T-helper 17 cell (primary cell): ENCODE measurements around the gene ZBTB17. TPM values are rescaled to one million over a fixed set of nuclear protein-coding genes. Genes with fewer than 3 reads are reported as not detected.

ENCODE experiments used
- ATAC-seq: fragments of 150-1000 bp; cut with Tn5 transposase; 2 replicates; pipeline ENCODE4 v1.10.0; 2021; ENCODE audit warnings: mild to moderate bottlenecking, moderate library complexity
- DNase-seq, 3 donors: peaks; one replicate each; pipeline versions ENCODE4 v3.0.0 to v3.0.0-alpha.2; 2020 to 2021
- H3K9me3 ChIP-seq: one replicate; pipeline ENCODE4 v1.7.0; 2013; ENCODE audit warnings: low read length, mild to moderate bottlenecking; ENCODE audit not compliant: control insufficient read depth, poor library complexity, severe bottlenecking
- H3K27ac Mint-ChIP-seq: one replicate; pipeline ENCODE4 v1.8.0; 2022; ENCODE audit warnings: mild to moderate bottlenecking, moderate library complexity, mixed read lengths
- H3K27me3 Mint-ChIP-seq: one replicate; pipeline ENCODE4 v1.8.0; 2022; ENCODE audit warnings: mixed read lengths
- H3K36me3 Mint-ChIP-seq: one replicate; pipeline ENCODE4 v1.8.0; 2022; ENCODE audit warnings: low read depth, mixed read lengths
- H3K4me1 Mint-ChIP-seq: one replicate; pipeline ENCODE4 v1.8.0; 2022; ENCODE audit warnings: mild to moderate bottlenecking, mixed read lengths
- H3K4me3 Mint-ChIP-seq: one replicate; pipeline ENCODE4 v1.8.0; 2022; ENCODE audit warnings: mild to moderate bottlenecking, moderate library complexity, mixed read lengths
- total RNA-seq, 4 donors: library from RNA in 2 of 4; stranded (reverse) in 2 of 4; gene quantifications; one replicate each; pipeline ENCODE4 v1.2.3 and lab custom pipeline; 2022 to 2026

The ZBTB17 gene
- total RNA-seq, 2 donors from 2014 or later: 71.7 to 99.0 TPM

- Mint-ChIP-seq H3K4me1 (peaks cover 10% of the 10 kb centered on the region), H3K36me3 (peaks cover 6% of the 10 kb centered on the region), H3K27ac (no peak overlapping the region), H3K27me3 (no peaks in the 10 kb centered on the region), H3K4me3 (no peak overlapping the region)
- ATAC-seq (no peak), DNase-seq (no peak)
- H3K9me3 ChIP-seq: no peaks in the 10 kb centered on the region
These were observed 33.1 kb downstream of the ZBTB17 start for GRCh38 chr1:15942661-15943327.

DNA sequence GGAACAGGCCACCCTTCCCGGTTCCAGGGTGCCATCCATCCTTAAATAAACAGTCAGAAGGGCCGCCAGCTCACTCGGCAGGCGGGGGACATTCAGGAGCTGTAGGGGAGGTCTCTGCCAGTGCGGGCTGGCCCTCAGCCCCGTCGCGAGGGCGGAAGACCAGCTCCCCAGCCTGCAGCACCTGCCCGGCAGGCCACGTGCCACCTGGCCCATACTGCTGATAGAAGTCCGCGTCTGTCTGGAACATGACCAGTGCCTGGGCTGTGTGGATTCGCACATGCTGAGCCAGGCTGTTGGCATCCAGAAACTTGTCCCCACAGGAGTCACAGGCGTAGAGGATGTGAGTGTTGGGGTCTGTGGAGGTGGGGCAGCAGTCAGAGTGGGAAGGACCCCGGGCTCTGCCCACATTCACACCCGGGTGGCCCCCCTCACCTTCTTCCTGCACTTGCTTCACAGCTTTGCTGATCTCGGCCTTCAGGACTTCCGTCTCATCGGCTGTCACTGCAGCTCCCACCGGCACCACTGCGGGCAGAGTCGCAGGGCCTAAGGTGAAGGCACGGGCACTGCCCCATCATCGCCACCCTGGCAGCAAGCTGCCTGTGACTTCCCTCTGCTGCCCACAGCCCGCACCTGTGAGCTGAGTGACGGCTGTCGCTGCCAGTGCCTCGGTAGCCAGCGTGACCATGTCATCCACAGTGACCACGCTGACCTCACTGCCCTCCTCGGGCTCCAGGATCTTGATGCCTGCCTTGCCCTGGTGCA, 33.8 kb downstream of the ZBTB17 start:
- H3K27ac Mint-ChIP-seq: no peak overlapping the region

DNA sequence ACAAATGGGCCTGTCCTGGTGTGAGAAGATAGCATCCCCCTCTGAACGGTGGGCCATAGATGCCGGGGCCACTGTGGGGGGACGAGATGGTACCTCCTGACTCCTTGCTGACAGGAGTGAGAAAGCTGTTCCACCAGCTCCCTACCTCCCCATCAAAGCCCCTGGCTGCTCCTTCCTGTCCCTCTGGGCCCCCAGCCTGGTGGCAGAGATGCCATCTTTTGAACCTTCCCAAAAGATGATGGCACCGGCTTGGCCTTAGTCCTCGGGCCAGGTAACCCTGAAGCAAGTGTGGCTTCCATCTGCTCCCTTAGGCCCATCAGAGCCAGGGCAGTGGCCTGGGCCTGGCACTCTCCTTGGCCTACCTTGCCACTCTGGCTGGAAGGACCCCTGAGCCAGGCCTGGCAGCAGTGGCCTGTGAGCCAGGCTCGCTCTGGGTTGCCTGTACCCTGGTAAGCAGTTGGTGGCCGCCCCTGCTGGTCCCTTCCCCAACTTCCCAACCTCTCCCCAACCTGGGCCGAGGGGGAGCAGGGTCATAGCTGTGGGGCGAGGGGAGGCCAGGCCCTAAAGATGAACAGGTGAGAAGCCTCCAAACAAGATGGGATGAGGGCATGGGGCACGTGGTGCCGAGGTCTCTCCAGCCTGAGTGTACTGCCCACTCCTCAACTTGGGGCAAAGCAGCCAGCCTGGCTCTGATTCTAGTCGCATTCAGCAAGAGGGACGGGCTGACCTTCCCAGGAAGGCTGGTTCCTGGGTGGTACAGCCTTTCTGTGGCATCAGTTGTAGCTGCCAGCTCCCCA, 34.7 kb downstream of the ZBTB17 start:
- peaks cover 5% of the 10 kb centered on the region for H3K36me3 Mint-ChIP-seq
- no peak overlapping the region for H3K4me3 Mint-ChIP-seq
- DNase-seq (no peak), ATAC-seq (no peak)
- H3K27me3 Mint-ChIP-seq: no peaks in the 10 kb centered on the region
- no peaks in the 10 kb centered on the region for H3K9me3 ChIP-seq
- H3K27ac Mint-ChIP-seq: no peak overlapping the region
- peaks cover 7% of the 10 kb centered on the region for H3K4me1 Mint-ChIP-seq

More for the DNA sequence above, 33.8 kb downstream of the ZBTB17 start:
- H3K4me3 Mint-ChIP-seq: no peak overlapping the region
- peaks cover 5% of the 10 kb centered on the region for H3K36me3 Mint-ChIP-seq
- no peaks in the 10 kb centered on the region for H3K27me3 Mint-ChIP-seq
- peaks cover 11% of the 10 kb centered on the region for H3K4me1 Mint-ChIP-seq
- H3K9me3 ChIP-seq: no peaks in the 10 kb centered on the region
- ATAC-seq (no peak), DNase-seq (no peak)

DNA sequence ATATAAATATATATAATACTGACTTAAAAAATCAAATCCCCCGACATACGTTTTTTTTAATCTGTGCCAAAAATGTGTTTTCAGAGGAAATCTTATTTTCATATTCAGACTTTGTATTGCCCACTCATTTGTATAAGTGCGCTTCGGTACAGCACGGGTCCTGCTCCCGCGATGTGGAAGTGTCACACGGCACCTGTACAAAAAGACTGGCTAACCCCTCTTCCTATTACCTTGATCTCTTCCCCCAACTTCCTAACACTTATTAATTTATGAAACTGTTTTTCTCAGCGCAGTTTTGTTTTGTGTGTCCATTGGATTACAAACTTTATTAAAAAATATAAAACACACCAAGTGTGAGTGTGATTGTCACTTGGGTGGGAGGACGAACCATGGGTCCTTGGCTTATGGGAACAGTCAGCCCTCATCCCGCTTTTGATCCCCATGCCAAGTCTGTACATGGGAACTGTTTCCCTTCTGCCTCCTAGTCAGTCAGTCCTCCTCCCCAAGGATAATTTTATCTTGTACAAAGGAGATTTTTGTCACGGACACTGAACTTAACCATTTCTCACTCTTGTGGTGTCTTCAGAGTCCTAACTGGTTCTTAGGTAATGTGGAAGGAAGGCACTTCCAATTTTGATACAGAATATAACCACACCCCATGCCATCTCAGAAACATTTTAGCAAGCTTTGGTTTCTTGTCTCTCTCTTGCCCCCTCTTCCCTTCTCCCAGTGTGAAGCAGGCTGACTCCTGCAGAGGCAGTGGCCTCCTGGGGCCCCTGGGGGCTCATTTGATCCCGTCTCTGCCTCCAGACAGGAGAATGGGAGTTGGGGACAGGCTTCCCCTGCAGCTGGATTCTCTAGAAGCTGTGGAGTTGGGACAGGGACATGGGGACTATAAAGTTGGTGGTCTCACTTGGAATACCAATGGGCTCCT, 35.5 kb downstream of the ZBTB17 start:
- Mint-ChIP-seq H3K36me3 (peaks cover 5% of the 10 kb centered on the region), H3K27me3 (no peaks in the 10 kb centered on the region), H3K4me1 (peaks cover 8% of the 10 kb centered on the region), H3K4me3 (no peak overlapping the region), H3K27ac (peak overlapping the region; percentile 67)
- DNase-seq (no peak), ATAC-seq (no peak)
- no peaks in the 10 kb centered on the region for H3K9me3 ChIP-seq

GRCh38 chr1:15939181-15940109, 36.5 kb downstream of the ZBTB17 start:
- no peaks in the 10 kb centered on the region for H3K9me3 ChIP-seq
- Mint-ChIP-seq H3K36me3 (peaks cover 5% of the 10 kb centered on the region), H3K4me1 (peaks cover 8% of the 10 kb centered on the region)

DNA sequence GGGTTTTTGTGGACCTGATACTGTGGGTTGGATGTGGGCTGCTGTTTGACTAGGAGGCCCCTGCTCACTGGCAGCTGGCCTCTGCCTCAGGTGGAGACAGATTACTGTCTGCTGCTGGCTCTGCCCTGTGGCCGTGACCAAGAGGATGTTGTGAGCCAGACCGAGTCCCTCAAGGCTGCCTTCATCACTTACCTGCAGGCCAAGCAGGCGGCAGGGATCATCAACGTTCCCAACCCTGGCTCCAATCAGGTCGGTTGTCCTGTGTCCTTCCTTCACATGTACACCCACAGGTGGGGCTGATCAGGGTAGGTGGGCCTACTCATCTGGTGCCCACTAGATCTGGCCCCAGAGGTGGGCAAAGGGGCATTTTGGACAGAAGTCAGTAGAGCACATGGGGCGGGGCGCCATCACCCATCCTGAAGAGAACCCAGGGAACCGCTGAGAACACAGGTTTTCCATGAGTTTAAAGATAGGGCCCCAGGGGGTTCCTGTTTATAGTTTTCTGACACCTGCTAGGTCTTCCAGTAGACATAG, 37.2 kb downstream of the ZBTB17 start:
- no peaks in the 10 kb centered on the region for H3K9me3 ChIP-seq
- Mint-ChIP-seq H3K36me3 (peaks cover 5% of the 10 kb centered on the region), H3K4me1 (peaks cover 8% of the 10 kb centered on the region), H3K27ac (peak overlapping the region; percentile 91), H3K4me3 (no peak overlapping the region), H3K27me3 (no peaks in the 10 kb centered on the region)
- DNase-seq (no peak), ATAC-seq (no peak)

More at GRCh38 chr1:15939181-15940109, 36.5 kb downstream of the ZBTB17 start:
- DNase-seq (no peak), ATAC-seq (no peak)
- peak overlapping the region; percentile 67 for H3K27ac Mint-ChIP-seq
- no peaks in the 10 kb centered on the region for H3K27me3 Mint-ChIP-seq
- no peak overlapping the region for H3K4me3 Mint-ChIP-seq

DNA sequence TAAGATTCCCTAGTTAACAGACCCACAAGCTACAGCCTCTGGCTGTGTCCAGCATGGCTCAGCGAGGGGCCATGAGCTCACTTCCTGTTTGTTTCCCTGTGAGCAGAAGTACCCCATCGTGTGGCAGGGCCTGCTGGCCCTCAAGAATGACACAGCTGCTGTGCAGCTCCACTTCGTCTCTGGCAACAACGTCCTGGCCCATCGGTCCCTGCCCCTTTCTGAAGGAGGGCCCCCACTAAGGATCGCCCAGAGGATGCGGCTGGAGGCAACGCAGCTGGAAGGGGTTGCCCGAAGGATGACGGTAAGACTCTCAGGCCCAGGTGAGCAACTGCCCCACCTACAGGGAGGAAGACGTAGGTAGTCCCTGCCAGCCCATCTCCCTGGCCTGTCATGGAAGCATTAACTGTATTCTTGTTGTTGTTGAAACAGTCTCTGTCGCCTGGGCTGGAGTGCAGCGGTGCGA, 38.2 kb downstream of the ZBTB17 start:
- H3K9me3 ChIP-seq: no peaks in the 10 kb centered on the region
- DNase-seq (no peak), ATAC-seq (no peak)
- Mint-ChIP-seq H3K27ac (peak overlapping the region; percentile 91), H3K36me3 (peaks cover 5% of the 10 kb centered on the region), H3K4me1 (peaks cover 8% of the 10 kb centered on the region), H3K27me3 (no peaks in the 10 kb centered on the region), H3K4me3 (no peak overlapping the region)

GRCh38 chr1:15937146-15937545, 38.8 kb downstream of the ZBTB17 start:
- Mint-ChIP-seq H3K36me3 (peaks cover 5% of the 10 kb centered on the region), H3K4me3 (no peak overlapping the region), H3K27me3 (no peaks in the 10 kb centered on the region), H3K27ac (peak overlapping the region; percentile 91), H3K4me1 (peaks cover 8% of the 10 kb centered on the region)
- DNase-seq (no peak), ATAC-seq (no peak)
- H3K9me3 ChIP-seq: no peaks in the 10 kb centered on the region

- Mint-ChIP-seq H3K27ac (no peak overlapping the region), H3K27me3 (no peaks in the 10 kb centered on the region), H3K36me3 (peaks cover 5% of the 10 kb centered on the region), H3K4me3 (no peak overlapping the region), H3K4me1 (peaks cover 8% of the 10 kb centered on the region)
- DNase-seq: no peak
- no peaks in the 10 kb centered on the region for H3K9me3 ChIP-seq
- no peak for ATAC-seq
These were observed 39.9 kb downstream of the ZBTB17 start for GRCh38 chr1:15936025-15936424.

- H3K4me1 Mint-ChIP-seq: peaks cover 10% of the 10 kb centered on the region
- no peaks in the 10 kb centered on the region for H3K27me3 Mint-ChIP-seq
- no peaks in the 10 kb centered on the region for H3K9me3 ChIP-seq
- peak overlapping the region; percentile 36 for H3K4me3 Mint-ChIP-seq
- peaks cover 11% of the 10 kb centered on the region for H3K36me3 Mint-ChIP-seq
- ATAC-seq (no peak), DNase-seq (no peak)
- peak overlapping the region; percentile 16 for H3K27ac Mint-ChIP-seq
These were observed 40.6 kb downstream of the ZBTB17 start for GRCh38 chr1:15935056-15935950.
